HCT116 (cell line): Measurements from ENCODE around the gene PTGIR. TPM values are rescaled to one million over a fixed set of nuclear protein-coding genes. Genes with fewer than 3 reads are reported as not detected.

Experiments
- ATAC-seq: fragments of 200-7000 bp; cut with Tn5 transposase; 2 replicates; pipeline ENCODE4 v1.9.1; 2020; ENCODE audit warnings: mild to moderate bottlenecking, moderate library complexity
- BruUV-seq: library from RNA; stranded (reverse); fragments of 400-500 nt; replicated peaks from 2 replicates; lab custom pipeline; 2021; lab: Mats Ljungman, UMichigan
- CTCF ChIA-PET: fragments of 300-600 bp; sonication (Branson Sonifier 250); formaldehyde crosslinking; loops from one replicate; lab custom pipeline; 2021; ENCODE audit warnings: antibody characterized with exemption; lab: Charles Lee
- POLR2A ChIA-PET: fragments of 300-600, 350-600 bp; sonication (Branson Sonifier 250); formaldehyde crosslinking; loops from one replicate; lab custom pipeline; 2021; ENCODE audit warnings: antibody characterized with exemption; lab: Charles Lee
- RAD21 ChIA-PET, 2 experiments: fragments of 300-600 bp; sonication (Branson Sonifier 250); formaldehyde crosslinking; loops; one replicate each; lab custom pipeline; 2023; ENCODE audit warnings: low total read pairs in 2 of 2; ENCODE audit not compliant: uncharacterized antibody in 2 of 2, unreplicated experiment in 2 of 2, low non-redundant PET in 1 of 2; lab: Charles Lee
- DNase-seq: peaks from one replicate; pipeline ENCODE4 v3.0.0-alpha.2; 2010; ENCODE audit warnings: low read depth, low spot score
- H2AFZ ChIP-seq: fragments of 200-600 bp; shearing (Covaris generic), sonication (generic); 2 replicates; pipeline ENCODE4 v1.6.1; 2017; ENCODE audit warnings: low read depth, mixed run types, mixed read lengths, antibody characterized with exemption, low read length; ENCODE audit not compliant: poor library complexity, severe bottlenecking
- H3K27ac ChIP-seq: 2 replicates; pipeline ENCODE4 v1.5.1; 2012; ENCODE audit warnings: low read depth, low read length
- H3K27me3 ChIP-seq: fragments of 200-600 bp; sonication (generic); 2 replicates; pipeline ENCODE4 v1.6.1; 2016; ENCODE audit warnings: mixed run types, low read length, mixed read lengths; ENCODE audit not compliant: insufficient read depth
- H3K36me3 ChIP-seq, 2 experiments: fragments of 200-500 bp in 1 of 2; fragments of 200-600 bp in 1 of 2; sonication (Bioruptor generic) in 1 of 2; sonication (generic) in 1 of 2; 2 replicates each; pipeline versions ENCODE4 v1.5.1 to v1.6.1; 2014 to 2016; ENCODE audit warnings: low read length in 2 of 2, inconsistent platforms in 1 of 2, mixed read lengths in 1 of 2, mixed run types in 1 of 2; ENCODE audit not compliant: insufficient read depth in 2 of 2, control insufficient read depth in 1 of 2
- H3K4me1 ChIP-seq, 2 experiments: fragments of 200-600 bp in 1 of 2; sonication (generic) in 1 of 2; 2 replicates each; pipeline versions ENCODE4 v1.5.1 to v1.6.1; 2012 to 2017; ENCODE audit warnings: low read length in 2 of 2, inconsistent platforms in 1 of 2, mild to moderate bottlenecking in 1 of 2, mixed read lengths in 1 of 2, mixed run types in 1 of 2, moderate library complexity in 1 of 2; ENCODE audit not compliant: insufficient read depth in 2 of 2, control insufficient read depth in 1 of 2
- H3K4me2 ChIP-seq: fragments of 200-600 bp; sonication (generic); 2 replicates; pipeline ENCODE4 v1.6.1; 2017; ENCODE audit warnings: mixed run types, low read length, mixed read lengths
- H3K4me3 ChIP-seq, 2 experiments: fragments of 200-600 bp in 1 of 2; sonication (generic) in 1 of 2; replicated peaks in 1 of 2; 2 replicates each; pipeline ENCODE4 v1.5.1; 2011 to 2016; ENCODE audit warnings: low read length in 2 of 2, control low read depth in 1 of 2, low read depth in 1 of 2, mild to moderate bottlenecking in 1 of 2, mixed read lengths in 1 of 2, mixed run types in 1 of 2
- H3K79me2 ChIP-seq: fragments of 200-600 bp; sonication (generic); 2 replicates; pipeline ENCODE4 v1.6.1; 2017; ENCODE audit warnings: mild to moderate bottlenecking, mixed run types, low read length, moderate library complexity, mixed read lengths; ENCODE audit not compliant: insufficient read depth
- H3K9ac ChIP-seq: fragments of 200-600 bp; sonication (generic); 2 replicates; pipeline ENCODE4 v1.6.1; 2016; ENCODE audit warnings: low read length, mixed read lengths
- H3K9me2 ChIP-seq: fragments of 200-600 bp; sonication (generic), shearing (Covaris generic); 2 replicates; pipeline ENCODE4 v1.6.1; 2017; ENCODE audit warnings: mixed run types, mild to moderate bottlenecking, moderate library complexity; ENCODE audit not compliant: insufficient read depth
- H3K9me3 ChIP-seq, 2 experiments: fragments of 200-500 bp in 1 of 2; fragments of 200-600 bp in 1 of 2; sonication (Bioruptor generic) in 1 of 2; sonication (generic) in 1 of 2; 2 replicates each; pipeline ENCODE4 v1.6.1; 2014 to 2017; ENCODE audit warnings: low read length in 2 of 2, mixed read lengths in 2 of 2, inconsistent platforms in 1 of 2, low read depth in 1 of 2, mild to moderate bottlenecking in 1 of 2, mixed run types in 1 of 2, moderate library complexity in 1 of 2; ENCODE audit not compliant: control insufficient read depth in 1 of 2, insufficient read depth in 1 of 2
- H4K20me1 ChIP-seq: fragments of 200-600 bp; sonication (generic), shearing (Covaris generic); 2 replicates; pipeline ENCODE4 v1.6.1; 2017; ENCODE audit warnings: mixed run types, mild to moderate bottlenecking, moderate library complexity; ENCODE audit not compliant: insufficient read depth
- ATF3 ChIP-seq: IDR thresholded peaks from 2 replicates; pipeline ENCODE4 v1.6.1; 2012
- CBX3 ChIP-seq: IDR thresholded peaks from 2 replicates; pipeline ENCODE4 v1.6.1; 2012; ENCODE audit warnings: low read depth
- CEBPB ChIP-seq: IDR thresholded peaks from 2 replicates; pipeline ENCODE4 v1.6.1; 2012; ENCODE audit warnings: low read depth
- EGR1 ChIP-seq: IDR thresholded peaks from 2 replicates; pipeline ENCODE4 v1.6.1; 2012; ENCODE audit warnings: low read depth
- ELF1 ChIP-seq: IDR thresholded peaks from 2 replicates; pipeline ENCODE4 v1.6.1; 2012; ENCODE audit warnings: low read depth, borderline replicate concordance
- EZH2 ChIP-seq: fragments of 200-600 bp; sonication (generic); IDR thresholded peaks from 2 replicates; pipeline ENCODE4 v1.6.1; 2017; ENCODE audit warnings: antibody characterized with exemption, mixed run types
- FOSL1 ChIP-seq: IDR thresholded peaks from 2 replicates; pipeline ENCODE4 v1.6.1; 2012; ENCODE audit warnings: low read depth
- JUND ChIP-seq: IDR thresholded peaks from 2 replicates; pipeline ENCODE4 v1.6.1; 2012
- MAX ChIP-seq: IDR thresholded peaks from 2 replicates; pipeline ENCODE4 v1.6.1; 2012
- POLR2AphosphoS5 ChIP-seq: IDR thresholded peaks from 2 replicates; pipeline ENCODE4 v1.6.1; 2011; ENCODE audit warnings: mild to moderate bottlenecking, low read depth, low read length, moderate library complexity
- SIN3A ChIP-seq: IDR thresholded peaks from 2 replicates; pipeline ENCODE4 v1.6.1; 2012; ENCODE audit warnings: low read depth
- SP1 ChIP-seq: IDR thresholded peaks from 2 replicates; pipeline ENCODE4 v1.6.1; 2012; ENCODE audit warnings: low read depth
- SRF ChIP-seq: IDR thresholded peaks from 2 replicates; pipeline ENCODE4 v1.6.1; 2012; ENCODE audit warnings: low read depth
- TCF7L2 ChIP-seq: IDR thresholded peaks from 2 replicates; pipeline ENCODE4 v1.7.0; 2011; ENCODE audit warnings: borderline replicate concordance, inconsistent platforms; ENCODE audit not compliant: insufficient read depth, insufficient read length; ENCODE audit errors: extremely low read depth
- YY1 ChIP-seq: IDR thresholded peaks from 2 replicates; pipeline ENCODE4 v1.6.1; 2011; ENCODE audit warnings: low read length, low read depth, moderate library complexity, mild to moderate bottlenecking; ENCODE audit not compliant: insufficient replicate concordance; ENCODE audit errors: extremely low read depth
- ZBTB33 ChIP-seq: IDR thresholded peaks from 2 replicates; pipeline ENCODE4 v1.6.1; 2011; ENCODE audit warnings: mild to moderate bottlenecking, low read length, moderate library complexity; ENCODE audit not compliant: insufficient replicate concordance; ENCODE audit errors: extremely low read depth
- ZFX ChIP-seq: fragments of 450-650 bp; IDR thresholded peaks from 2 replicates; pipeline ENCODE4 v1.6.1; 2017
- intact Hi-C: fragments of 100-400 bp; cut with micrococcal nuclease; formaldehyde crosslinking; loops from 2 replicates; pipeline ENCODE4 v1.10.0; 2022
- total RNA-seq: library from RNA; stranded (reverse); gene quantifications from one replicate; pipeline ENCODE4 v1.2.1, GENCODE V29; 2021; ENCODE audit not compliant: unreplicated experiment
- TF ChIP-seq, protein P1 (sequence below): IDR thresholded peaks from 2 replicates; pipeline ENCODE4 v1.6.1; 2012; ENCODE audit warnings: low read depth

The PTGIR gene
- total RNA-seq, 1 experiment from 2014 or later = not detected

DNA sequence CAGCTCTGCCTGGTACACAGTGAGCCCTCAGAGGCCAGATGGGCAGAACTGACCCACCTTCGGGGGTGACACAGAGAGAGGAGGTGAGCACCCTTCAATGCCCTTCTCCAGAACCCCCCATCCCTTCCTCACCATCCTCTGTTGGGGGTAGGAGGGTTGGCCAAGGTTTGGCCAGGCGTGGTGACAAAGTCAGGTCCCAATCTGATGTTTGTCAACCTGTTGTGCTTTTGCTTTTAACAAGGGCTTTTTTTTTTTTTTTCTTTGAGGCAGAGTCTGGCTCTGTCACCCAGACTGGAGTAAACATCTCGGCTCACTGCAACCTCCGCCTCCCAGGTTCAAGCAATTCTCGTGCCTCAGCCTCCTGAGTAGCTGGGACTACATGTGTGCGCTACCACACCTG, 7.3 kb downstream of the PTGIR start:
- ChIA-PET POLR2A (interaction anchor here (0.5 to 1.4 kb wide), 3 partner anchors 44 to 156 kb away, joined by 3 to 6 read pairs (median 6); partner anchors contain the start of gene DACT3), CTCF (interaction anchor here (0.8 to 7.7 kb wide), 9 partner anchors 11 to 223 kb away, joined by 3 to 217 read pairs (median 4); partner anchors contain the start of genes CALM3 and DACT3), RAD21 (interaction anchor here (0.8 to 2.8 kb wide), 4 partner anchors 43 to 136 kb away, joined by 3 to 19 read pairs (median 8); partner anchors contain the start of gene DACT3 (in 2 of the 2))
- peaks cover 0 to 26% of the 10 kb centered on the region in 2 experiments; a peak in 3 of 4 replicates for H3K4me1 ChIP-seq
- no peak overlapping the region for H3K4me2 ChIP-seq
- H3K36me3 ChIP-seq = no peaks in the 10 kb centered on the region
- TF ChIP-seq ATF3 (no peak), MAX (no peak), JUND (no peak), SIN3A (no peak), ELF1 (no peak), SRF (no peak), TCF7L2 (no peak), CBX3 (no peak), CEBPB (no peak), EGR1 (no peak), FOSL1 (no peak), SP1 (no peak), EZH2 (no peak), ZBTB33 (no peak), YY1 (no peak), ZFX (no peak), POLR2AphosphoS5 (no peak)
- TF ChIP-seq, protein P1, sequence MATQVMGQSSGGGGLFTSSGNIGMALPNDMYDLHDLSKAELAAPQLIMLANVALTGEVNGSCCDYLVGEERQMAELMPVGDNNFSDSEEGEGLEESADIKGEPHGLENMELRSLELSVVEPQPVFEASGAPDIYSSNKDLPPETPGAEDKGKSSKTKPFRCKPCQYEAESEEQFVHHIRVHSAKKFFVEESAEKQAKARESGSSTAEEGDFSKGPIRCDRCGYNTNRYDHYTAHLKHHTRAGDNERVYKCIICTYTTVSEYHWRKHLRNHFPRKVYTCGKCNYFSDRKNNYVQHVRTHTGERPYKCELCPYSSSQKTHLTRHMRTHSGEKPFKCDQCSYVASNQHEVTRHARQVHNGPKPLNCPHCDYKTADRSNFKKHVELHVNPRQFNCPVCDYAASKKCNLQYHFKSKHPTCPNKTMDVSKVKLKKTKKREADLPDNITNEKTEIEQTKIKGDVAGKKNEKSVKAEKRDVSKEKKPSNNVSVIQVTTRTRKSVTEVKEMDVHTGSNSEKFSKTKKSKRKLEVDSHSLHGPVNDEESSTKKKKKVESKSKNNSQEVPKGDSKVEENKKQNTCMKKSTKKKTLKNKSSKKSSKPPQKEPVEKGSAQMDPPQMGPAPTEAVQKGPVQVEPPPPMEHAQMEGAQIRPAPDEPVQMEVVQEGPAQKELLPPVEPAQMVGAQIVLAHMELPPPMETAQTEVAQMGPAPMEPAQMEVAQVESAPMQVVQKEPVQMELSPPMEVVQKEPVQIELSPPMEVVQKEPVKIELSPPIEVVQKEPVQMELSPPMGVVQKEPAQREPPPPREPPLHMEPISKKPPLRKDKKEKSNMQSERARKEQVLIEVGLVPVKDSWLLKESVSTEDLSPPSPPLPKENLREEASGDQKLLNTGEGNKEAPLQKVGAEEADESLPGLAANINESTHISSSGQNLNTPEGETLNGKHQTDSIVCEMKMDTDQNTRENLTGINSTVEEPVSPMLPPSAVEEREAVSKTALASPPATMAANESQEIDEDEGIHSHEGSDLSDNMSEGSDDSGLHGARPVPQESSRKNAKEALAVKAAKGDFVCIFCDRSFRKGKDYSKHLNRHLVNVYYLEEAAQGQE = no peak
- H3K9me3 ChIP-seq = no peaks in the 10 kb centered on the region
- no peaks in the 10 kb centered on the region for H4K20me1 ChIP-seq
- H3K9ac ChIP-seq = no peak overlapping the region
- H3K4me3 ChIP-seq = no peak overlapping the region
- no peak overlapping the region for H3K27ac ChIP-seq
- H3K27me3 ChIP-seq = no peaks in the 10 kb centered on the region
- intact Hi-C loops = loop anchor here (10.0 kb wide), 1 partner anchor 107 kb away; no protein-coding TSS in a partner anchor
- H3K9me2 ChIP-seq = no peaks in the 10 kb centered on the region
- no TSS peak for BruUV-seq
- no peak for ATAC-seq
- no peak overlapping the region for H2AFZ ChIP-seq
- no peaks in the 10 kb centered on the region for H3K79me2 ChIP-seq
- no peak for DNase-seq
